Kasumi-1 (cell line): ENCODE measurements around the gene INPP4B.
"Not testable (repeated sequence)": the region's sequence is repeated elsewhere in the genome, so short reads cannot be mapped to it uniquely, and the experiment has no call there.

Experiments used
- DNase-seq, 2 experiments: peaks; one replicate each; lab custom pipeline; 2025; lab: John Stamatoyannopoulos, UW

The INPP4B gene

GRCh38 chr4:142826503-142827241 lies 19.4 kb downstream of the INPP4B start:
- DNase-seq, result no peak

GRCh38 chr4:142824368-142824767 lies 21.7 kb downstream of the INPP4B start:
- no peak for DNase-seq

GRCh38 chr4:142823796-142824195 lies 22.3 kb downstream of the INPP4B start:
- DNase-seq, result no peak

- no peak for DNase-seq
Observed at GRCh38 chr4:142818476-142818875, 27.6 kb downstream of the INPP4B start.

GRCh38 chr4:142818031-142818430 lies 28.1 kb downstream of the INPP4B start:
- peak in 1 of 2 experiments; percentile 13 for DNase-seq

GRCh38 chr4:142817442-142817841 lies 28.7 kb downstream of the INPP4B start:
- DNase-seq, result peak; percentile 69 to 77

GRCh38 chr4:142815834-142816233 lies 30.3 kb downstream of the INPP4B start:
- DNase-seq, result peak; percentile 4 to 24

GRCh38 chr4:142813388-142813787 lies 32.7 kb downstream of the INPP4B start:
- no peak for DNase-seq

GRCh38 chr4:142812091-142812490 lies 34.0 kb downstream of the INPP4B start:
- DNase-seq, result no peak

- no peak for DNase-seq
Observed at GRCh38 chr4:142811034-142811433, 35.1 kb downstream of the INPP4B start.

- DNase-seq, result no peak
Observed at GRCh38 chr4:142809559-142809958, 36.5 kb downstream of the INPP4B start.

- not testable (repeated sequence) for DNase-seq
Observed at GRCh38 chr4:142803879-142804278, 42.2 kb downstream of the INPP4B start.

- no peak for DNase-seq
Observed at GRCh38 chr4:142801966-142802365, 44.1 kb downstream of the INPP4B start.

GRCh38 chr4:142781114-142781513 lies 65.0 kb downstream of the INPP4B start:
- DNase-seq, result peak in 1 of 2 experiments; percentile 6

GRCh38 chr4:142778900-142779299 lies 67.2 kb downstream of the INPP4B start:
- no peak for DNase-seq

GRCh38 chr4:142778430-142778829 lies 67.7 kb downstream of the INPP4B start:
- no peak for DNase-seq

- DNase-seq, result no peak
Observed at GRCh38 chr4:142777045-142777743, 68.9 kb downstream of the INPP4B start.

- DNase-seq, result no peak
Observed at GRCh38 chr4:142776026-142776425, 70.1 kb downstream of the INPP4B start.

- no peak for DNase-seq
Observed at GRCh38 chr4:142773505-142773904, 72.6 kb downstream of the INPP4B start.

- no peak for DNase-seq
Observed at GRCh38 chr4:142762280-142762679, 83.8 kb downstream of the INPP4B start.

- no peak for DNase-seq
Observed at GRCh38 chr4:142752202-142752786, 93.8 kb downstream of the INPP4B start.

- no peak for DNase-seq
Observed at GRCh38 chr4:142743121-142743825, 102.8 kb downstream of the INPP4B start.
